ENCODE results near the gene YAF2.

DNA sequence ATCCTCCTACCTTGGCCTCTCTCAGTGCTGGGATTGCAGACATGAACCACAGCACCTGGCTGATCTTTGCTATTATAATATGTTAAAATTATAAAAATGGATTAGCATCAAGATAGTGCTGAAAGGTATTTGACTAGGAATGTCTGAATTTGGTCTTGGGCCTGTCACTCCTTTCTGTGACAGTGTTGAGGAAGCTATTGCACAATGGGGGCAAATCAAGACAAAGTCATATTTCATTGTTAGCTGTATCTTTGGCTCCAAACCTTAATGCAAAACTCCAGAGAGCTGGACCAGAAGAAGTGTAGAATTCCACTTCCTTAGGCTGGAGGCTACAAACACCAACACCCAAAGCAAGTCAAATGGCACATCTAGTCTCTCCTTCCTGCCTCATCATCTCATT is 45.7 kb upstream of the YAF2 start:
- TF ChIP-seq POLR2AphosphoS5 (IDR thresholded peaks at IDR 0.05; ENCODE audit: borderline replicate concordance, low read depth, low read length), result no peak
- no peak for TF ChIP-seq EZH2 (IDR thresholded peaks at IDR 0.05)
